MM.1S (cell line): ENCODE results near the gene GSG1L.

Source experiments
- EZH2 ChIP-seq: fragments of 300-600 bp; sonication (generic); optimal IDR thresholded peaks from 2 replicates; pipeline ENCODE3; 2017; ENCODE audit warnings: low read depth, mild to moderate bottlenecking, antibody characterized with exemption, low read length, mixed read lengths
- TF ChIP-seq, protein P1 (sequence below): fragments of 300-600 bp; sonication (generic); IDR thresholded peaks from 2 replicates; pipeline ENCODE4 v1.5.1; 2016; ENCODE audit warnings: antibody characterized with exemption, low read length, mixed read lengths

- TF ChIP-seq, protein P1, sequence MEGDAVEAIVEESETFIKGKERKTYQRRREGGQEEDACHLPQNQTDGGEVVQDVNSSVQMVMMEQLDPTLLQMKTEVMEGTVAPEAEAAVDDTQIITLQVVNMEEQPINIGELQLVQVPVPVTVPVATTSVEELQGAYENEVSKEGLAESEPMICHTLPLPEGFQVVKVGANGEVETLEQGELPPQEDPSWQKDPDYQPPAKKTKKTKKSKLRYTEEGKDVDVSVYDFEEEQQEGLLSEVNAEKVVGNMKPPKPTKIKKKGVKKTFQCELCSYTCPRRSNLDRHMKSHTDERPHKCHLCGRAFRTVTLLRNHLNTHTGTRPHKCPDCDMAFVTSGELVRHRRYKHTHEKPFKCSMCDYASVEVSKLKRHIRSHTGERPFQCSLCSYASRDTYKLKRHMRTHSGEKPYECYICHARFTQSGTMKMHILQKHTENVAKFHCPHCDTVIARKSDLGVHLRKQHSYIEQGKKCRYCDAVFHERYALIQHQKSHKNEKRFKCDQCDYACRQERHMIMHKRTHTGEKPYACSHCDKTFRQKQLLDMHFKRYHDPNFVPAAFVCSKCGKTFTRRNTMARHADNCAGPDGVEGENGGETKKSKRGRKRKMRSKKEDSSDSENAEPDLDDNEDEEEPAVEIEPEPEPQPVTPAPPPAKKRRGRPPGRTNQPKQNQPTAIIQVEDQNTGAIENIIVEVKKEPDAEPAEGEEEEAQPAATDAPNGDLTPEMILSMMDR, result no peak
- no peak for TF ChIP-seq EZH2
Measured at GRCh38 chr16:28110479-28110878, 47.0 kb upstream of the GSG1L start.
